Adrenal gland (tissue), 12 donors: ENCODE data around the gene ABCF1. TPM values are rescaled to one million over a fixed set of nuclear protein-coding genes. Genes with fewer than 3 reads are reported as not detected.

Experiments used
- DNase-seq, 7 donors: peaks; one replicate each; pipeline ENCODE4 v3.0.0-alpha.2; 2019 to 2020
- H3K27ac ChIP-seq, 5 donors: fragments of 200-600 bp; sonication (generic) in 4 of 5; 1 replicate in 3 of 5; 2 replicates in 2 of 5; pipeline versions ENCODE4 v1.5.1 to v1.8.0; 2016 to 2020; ENCODE audit warnings: mild to moderate bottlenecking in 1 of 5
- H3K27me3 ChIP-seq: fragments of 200-600 bp; 2 replicates; pipeline ENCODE4 v1.8.0; 2021
- H3K36me3 ChIP-seq, 2 donors: fragments of 200-600 bp; replicated peaks in 1 of 2; 1 replicate in 1 of 2; 2 replicates in 1 of 2; pipeline versions ENCODE4 v1.5.1 to v1.8.0; 2018 to 2022
- H3K4me1 ChIP-seq, 2 donors: fragments of 200-600 bp; replicated peaks in 1 of 2; 1 replicate in 1 of 2; 2 replicates in 1 of 2; pipeline versions ENCODE4 v1.5.1 to v1.8.0; 2018 to 2021
- H3K4me3 ChIP-seq, 4 donors: fragments of 200-600 bp; sonication (generic) in 3 of 4; one replicate each; pipeline ENCODE4 v1.5.1; 2016 to 2018
- H3K9me3 ChIP-seq, 3 donors: fragments of 200-600 bp; sonication (generic) in 1 of 3; replicated peaks in 1 of 3; 1 replicate in 2 of 3; 2 replicates in 1 of 3; pipeline versions ENCODE4 v1.5.1 to v1.8.0; 2016 to 2021
- CTCF ChIP-seq, 6 experiments: fragments of 450-650 bp in 4 of 6; fragments of 200-600 bp in 2 of 6; sonication (generic) in 1 of 6; IDR thresholded peaks; 1 replicate in 5 of 6; 2 replicates in 1 of 6; pipeline versions ENCODE4 v1.5.1 to v1.8.0; 2016 to 2021; ENCODE audit warnings: antibody characterized with exemption in 6 of 6, mild to moderate bottlenecking in 2 of 6, moderate library complexity in 1 of 6
- POLR2A ChIP-seq, 2 donors: fragments of 450-650 bp; IDR thresholded peaks; one replicate each; pipeline ENCODE4 v1.6.1; 2017; ENCODE audit warnings: antibody characterized with exemption in 2 of 2, mild to moderate bottlenecking in 2 of 2, moderate library complexity in 1 of 2
- WGBS, 4 donors: extraction: QIAGEN DNeasy Blood & Tissue Kit in 2 of 4; methylation state at CpG; one replicate each; pipeline versions ENCODE4 v1.1.5 to v1.1.7; 2013 to 2017; 5-methylcytosine and 5-hydroxymethylcytosine counted together
- intact Hi-C, 2 donors: fragments of 100-400 bp; cut with DNase I; formaldehyde crosslinking; loops; one replicate each; pipeline versions ENCODE4 v1.14.1 to v1.15.0; 2022 to 2023
- polyA plus RNA-seq, 3 donors: library from polyadenylated mRNA; stranded (reverse); fragments of 200-250 nt in 2 of 3; fragments of 350-450 nt in 1 of 3; fragmentation: Illumina TruSeq in 1 of 3; extraction: RNeasy Lipid Tissue Mini Kit (QIAGEN cat#74804) in 1 of 3; gene quantifications; one replicate each; pipeline ENCODE4 v1.2.3, GENCODE V29; 2013 to 2014
- total RNA-seq, 9 donors: library from RNA; depleted of rRNA in 4 of 9; stranded (reverse); fragments of >200 nt in 4 of 9; fragments of 120-200 nt in 1 of 9; fragmentation: NEBNext Ultra II Directional in 1 of 9; extraction: Animal tissue kit (Norgen Biotek cat#: 25700) in 1 of 9; gene quantifications; one replicate each; pipeline versions ENCODE4 v1.1.0 to v1.2.4, GENCODE V29; 2013 to 2023
- donor health status: healthy with polysubstance abuse.
- donor health status: Bipolar disorder and iron deficiency.
- donor health status: DM: yes; HTN: yes; CAD: no.
- donor health status: DM: no; HTN: no; CAD: no.
- donor health status: DM: no; HTN: no; CAD: no.
- donor health status: DM: yes; HTN: yes; CAD: no.

ABCF1 gene
- total and polyA plus RNA-seq, 12 donors = 18.7 to 75.2 (median 37.6) TPM

DNA sequence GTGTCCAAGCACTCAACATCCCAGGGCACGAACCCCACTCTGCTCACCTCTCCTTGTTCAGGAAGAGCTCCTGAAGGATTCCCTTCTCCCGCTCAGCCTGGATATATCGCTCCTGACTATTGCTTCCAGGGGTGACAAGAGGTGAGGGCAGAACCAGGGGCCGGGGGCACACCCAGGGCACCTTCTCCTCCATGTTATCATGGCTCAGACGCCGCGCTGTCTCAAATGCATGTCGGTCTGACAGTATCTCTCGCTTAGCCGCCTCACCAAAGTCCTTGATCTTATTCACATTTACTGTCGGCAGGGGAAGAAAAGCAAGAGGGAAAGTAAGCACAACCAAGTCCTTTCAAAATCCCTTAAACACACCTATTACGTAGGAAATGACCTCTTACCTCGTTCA, 32.7 kb downstream of the ABCF1 start:
- intact Hi-C loops = no loop called here
- Histone ChIP-seq H3K36me3 (peaks cover 0 to 87% of the 10 kb centered on the region in 2 donors), H3K4me1 (peaks cover 0 to 6% of the 10 kb centered on the region in 2 donors), H3K9me3 (no peaks in the 10 kb centered on the region), H3K27me3 (no peaks in the 10 kb centered on the region), H3K4me3 (no peak overlapping the region), H3K27ac (no peak overlapping the region)
- TF ChIP-seq CTCF (IDR thresholded peaks at IDR 0.05) (no peak), POLR2A (IDR thresholded peaks at IDR 0.05) (no peak)
- no peak for DNase-seq
- 84 to 90% (median 88%) methylated on average over 13 of the region's 13 CpGs for WGBS, 4 donors

DNA sequence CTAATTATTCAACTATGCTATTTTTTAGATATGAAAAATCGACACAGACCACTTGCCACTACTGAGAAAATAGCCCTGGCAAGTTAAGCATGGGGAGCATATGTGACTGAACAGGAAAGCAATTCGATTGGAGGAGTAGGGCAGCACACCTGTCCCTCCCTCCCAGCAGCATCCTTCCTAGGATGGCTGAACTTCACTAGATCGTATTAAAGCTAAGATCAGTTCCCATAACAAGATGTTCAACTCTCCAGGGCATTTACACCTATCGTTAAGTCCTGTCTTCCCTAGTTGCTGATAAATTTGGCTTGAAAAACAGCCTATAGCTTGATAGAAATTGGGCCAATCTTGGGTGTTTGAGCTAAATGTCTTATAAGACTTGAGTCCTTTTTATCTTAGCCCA, 38.8 kb downstream of the ABCF1 start:
- Histone ChIP-seq H3K4me3 (no peak overlapping the region), H3K4me1 (peaks cover 4 to 49% of the 10 kb centered on the region in 2 donors), H3K36me3 (peaks cover 0 to 45% of the 10 kb centered on the region in 2 donors), H3K27me3 (no peaks in the 10 kb centered on the region), H3K27ac (peak overlapping the region in 1 of 5 donors; percentile 23), H3K9me3 (no peaks in the 10 kb centered on the region)
- DNase-seq = no peak
- TF ChIP-seq POLR2A (IDR thresholded peaks at IDR 0.05) (no peak), CTCF (IDR thresholded peaks at IDR 0.05) (no peak)
- WGBS, 4 donors = 78 to 82% (median 80%) methylated on average over 4 of the region's 4 CpGs
- intact Hi-C loops = no loop called here

GRCh38 chr6:30611150-30611855, 40.1 kb downstream of the ABCF1 start:
- DNase-seq = no peak
- H3K9me3 ChIP-seq = no peaks in the 10 kb centered on the region
- 73 to 75% (median 74%) methylated on average over 9 of the region's 9 CpGs for WGBS, 4 donors
- no peak overlapping the region for H3K27ac ChIP-seq
- H3K27me3 ChIP-seq = no peaks in the 10 kb centered on the region
- intact Hi-C loops = no loop called here
- no peak overlapping the region for H3K4me3 ChIP-seq
- peaks cover 0 to 41% of the 10 kb centered on the region in 2 donors for H3K36me3 ChIP-seq
- TF ChIP-seq POLR2A (IDR thresholded peaks at IDR 0.05) (no peak), CTCF (IDR thresholded peaks at IDR 0.05) (no peak)
- peaks cover 4 to 49% of the 10 kb centered on the region in 2 donors for H3K4me1 ChIP-seq

DNA sequence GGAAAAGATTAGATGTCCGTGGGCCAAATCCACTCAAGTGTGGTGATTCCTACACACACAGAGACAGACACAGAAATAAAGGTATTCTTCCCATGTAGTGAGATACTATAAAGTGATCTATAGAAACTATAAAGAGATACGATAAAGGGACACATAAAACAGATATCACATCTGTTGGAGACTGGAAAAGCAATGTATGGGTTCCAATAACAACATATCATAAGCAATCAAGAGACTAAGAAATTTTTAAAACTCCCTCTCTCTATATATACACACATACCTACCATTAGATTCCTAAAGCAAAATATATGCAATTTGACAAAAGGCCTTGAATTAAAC, 40.6 kb downstream of the ABCF1 start:
- Histone ChIP-seq H3K27me3 (no peaks in the 10 kb centered on the region), H3K4me1 (peaks cover 4 to 49% of the 10 kb centered on the region in 2 donors), H3K4me3 (no peak overlapping the region), H3K36me3 (peaks cover 0 to 41% of the 10 kb centered on the region in 2 donors), H3K9me3 (no peaks in the 10 kb centered on the region), H3K27ac (no peak overlapping the region)
- intact Hi-C loops = no loop called here
- DNase-seq = no peak
- WGBS, 4 donors = 61 to 69% (median 63%) methylated on average over 2 of the region's 2 CpGs
- TF ChIP-seq CTCF (IDR thresholded peaks at IDR 0.05) (no peak), POLR2A (IDR thresholded peaks at IDR 0.05) (no peak)
